ENCODE results near the gene COL5A1. TPM values are rescaled to one million over a fixed set of nuclear protein-coding genes. Genes with fewer than 3 reads are reported as not detected.

The COL5A1 gene
- polyA plus RNA-seq, 3 donors: 0.01 TPM; not detected in 2

GRCh38 chr9:134854541-134854981, 213.0 kb downstream of the COL5A1 start:
- peaks cover 7 to 10% (median 10%) of the 10 kb centered on the region in 3 donors for H3K27me3 Mint-ChIP-seq (ENCODE audit: low read depth in 3 of 3)

GRCh38 chr9:134855231-134855899, 213.8 kb downstream of the COL5A1 start:
- H3K79me2 ChIP-seq (ENCODE audit: insufficient read depth, low read length): no peaks in the 10 kb centered on the region
- no peaks in the 10 kb centered on the region for H3K4me1 Mint-ChIP-seq
- H3K9me3 Mint-ChIP-seq: peaks cover 3 to 18% (median 6%) of the 10 kb centered on the region in 7 donors
- no peaks in the 10 kb centered on the region for H3K4me1 ChIP-seq (ENCODE audit: control insufficient read depth in 1 of 2, insufficient read depth in 2 of 2, low read length in 2 of 2)
- intact Hi-C loops (cut with micrococcal nuclease): no loop called here
- no peak overlapping the region for H3K27ac ChIP-seq (ENCODE audit: low read depth in 1 of 2, low read length in 2 of 2)
- peaks cover 7 to 10% (median 10%) of the 10 kb centered on the region in 3 donors for H3K27me3 Mint-ChIP-seq (ENCODE audit: low read depth in 3 of 3)
- H3K9ac ChIP-seq (ENCODE audit: insufficient read depth, low read length, poor library complexity, severe bottlenecking): no peak overlapping the region
- no peaks in the 10 kb centered on the region for H3K36me3 ChIP-seq (replicated peaks in 1 of 2; ENCODE audit: control insufficient read depth in 1 of 2, insufficient read depth in 2 of 2, low read length in 2 of 2)
- peaks cover 8 to 9% of the 10 kb centered on the region in 2 donors for H3K9me3 ChIP-seq (replicated peaks in 1 of 2; ENCODE audit: control insufficient read depth in 1 of 2, insufficient read depth in 1 of 2, low read length in 2 of 2)
- no peaks in the 10 kb centered on the region for H3K27me3 ChIP-seq (ENCODE audit: control insufficient read depth in 2 of 2, insufficient read depth in 2 of 2, low read length in 2 of 2)
- H3K27ac Mint-ChIP-seq: no peak overlapping the region
- H3K4me3 Mint-ChIP-seq: no peak overlapping the region
- TF ChIP-seq, protein P1, sequence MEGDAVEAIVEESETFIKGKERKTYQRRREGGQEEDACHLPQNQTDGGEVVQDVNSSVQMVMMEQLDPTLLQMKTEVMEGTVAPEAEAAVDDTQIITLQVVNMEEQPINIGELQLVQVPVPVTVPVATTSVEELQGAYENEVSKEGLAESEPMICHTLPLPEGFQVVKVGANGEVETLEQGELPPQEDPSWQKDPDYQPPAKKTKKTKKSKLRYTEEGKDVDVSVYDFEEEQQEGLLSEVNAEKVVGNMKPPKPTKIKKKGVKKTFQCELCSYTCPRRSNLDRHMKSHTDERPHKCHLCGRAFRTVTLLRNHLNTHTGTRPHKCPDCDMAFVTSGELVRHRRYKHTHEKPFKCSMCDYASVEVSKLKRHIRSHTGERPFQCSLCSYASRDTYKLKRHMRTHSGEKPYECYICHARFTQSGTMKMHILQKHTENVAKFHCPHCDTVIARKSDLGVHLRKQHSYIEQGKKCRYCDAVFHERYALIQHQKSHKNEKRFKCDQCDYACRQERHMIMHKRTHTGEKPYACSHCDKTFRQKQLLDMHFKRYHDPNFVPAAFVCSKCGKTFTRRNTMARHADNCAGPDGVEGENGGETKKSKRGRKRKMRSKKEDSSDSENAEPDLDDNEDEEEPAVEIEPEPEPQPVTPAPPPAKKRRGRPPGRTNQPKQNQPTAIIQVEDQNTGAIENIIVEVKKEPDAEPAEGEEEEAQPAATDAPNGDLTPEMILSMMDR (IDR thresholded peaks at IDR 0.05): no peak
- no peaks in the 10 kb centered on the region for H3K36me3 Mint-ChIP-seq
- H2AFZ ChIP-seq (ENCODE audit: insufficient read depth, low read depth, low read length, poor library complexity, severe bottlenecking): no peak overlapping the region
- no peak overlapping the region for H3K4me2 ChIP-seq (replicated peaks; ENCODE audit: extremely low read depth, low read length, poor library complexity, severe bottlenecking)
- WGBS (ENCODE audit: insufficient coverage): 93% methylated on average over 18 of the region's 18 CpGs
- H3K4me3 ChIP-seq (replicated peaks in 1 of 3; ENCODE audit: low read depth in 2 of 3, low read length in 3 of 3): no peak overlapping the region
- H4K20me1 ChIP-seq (ENCODE audit: insufficient read depth, low read length): no peaks in the 10 kb centered on the region
- DNase-seq: no peak

More at GRCh38 chr9:134854541-134854981, 213.0 kb downstream of the COL5A1 start:
- H3K9me3 ChIP-seq (replicated peaks in 1 of 2; ENCODE audit: control insufficient read depth in 1 of 2, insufficient read depth in 1 of 2, low read length in 2 of 2): peaks cover 11 to 14% of the 10 kb centered on the region in 2 donors
- 96% methylated on average over 7 of the region's 11 CpGs for WGBS (ENCODE audit: insufficient coverage)
- no peak overlapping the region for H3K9ac ChIP-seq (ENCODE audit: insufficient read depth, low read length, poor library complexity, severe bottlenecking)
- TF ChIP-seq, protein P1 (IDR thresholded peaks at IDR 0.05): no peak
- H4K20me1 ChIP-seq (ENCODE audit: insufficient read depth, low read length): no peaks in the 10 kb centered on the region
- H3K36me3 ChIP-seq (replicated peaks in 1 of 2; ENCODE audit: control insufficient read depth in 1 of 2, insufficient read depth in 2 of 2, low read length in 2 of 2): no peaks in the 10 kb centered on the region
- peaks cover 3 to 20% (median 15%) of the 10 kb centered on the region in 7 donors for H3K9me3 Mint-ChIP-seq
- H3K79me2 ChIP-seq (ENCODE audit: insufficient read depth, low read length): no peaks in the 10 kb centered on the region
- H3K4me2 ChIP-seq (replicated peaks; ENCODE audit: extremely low read depth, low read length, poor library complexity, severe bottlenecking): no peak overlapping the region
- H3K27ac Mint-ChIP-seq: no peak overlapping the region
- intact Hi-C loops (cut with micrococcal nuclease): no loop called here
- H3K4me1 ChIP-seq (ENCODE audit: control insufficient read depth in 1 of 2, insufficient read depth in 2 of 2, low read length in 2 of 2): no peaks in the 10 kb centered on the region
- H3K4me3 ChIP-seq (replicated peaks in 1 of 3; ENCODE audit: low read depth in 2 of 3, low read length in 3 of 3): no peak overlapping the region
- DNase-seq: no peak
- H3K4me3 Mint-ChIP-seq: no peak overlapping the region
- H3K36me3 Mint-ChIP-seq: no peaks in the 10 kb centered on the region
- H3K27ac ChIP-seq (ENCODE audit: low read depth in 1 of 2, low read length in 2 of 2): no peak overlapping the region
- no peaks in the 10 kb centered on the region for H3K27me3 ChIP-seq (ENCODE audit: control insufficient read depth in 2 of 2, insufficient read depth in 2 of 2, low read length in 2 of 2)
- no peaks in the 10 kb centered on the region for H3K4me1 Mint-ChIP-seq
- H2AFZ ChIP-seq (ENCODE audit: insufficient read depth, low read depth, low read length, poor library complexity, severe bottlenecking): no peak overlapping the region

Data from CD14-positive monocyte (primary cell).